NCI-H2107 treated with DMSO at 0.1 percent for 48 hours (cell line): ENCODE results near the gene CLDN12.

Experiments
- DNase-seq: peaks from one replicate; lab custom pipeline; 2025; ENCODE audit not compliant: unreplicated experiment; lab: John Stamatoyannopoulos, UW

The CLDN12 gene

GRCh38 chr7:90403174-90404113, at the start of gene CLDN12:
TSS of gene CLDN12 (plus strand) at chr7:90403461. CDS start at chr7:90412677, 9,216 bp downstream.
- peak; percentile 92 for DNase-seq

- DNase-seq = no peak
Measured at GRCh38 chr7:90383422-90383821, 19.8 kb upstream of the CLDN12 start.

- no peak for DNase-seq
Measured at GRCh38 chr7:90383861-90384260, 19.4 kb upstream of the CLDN12 start.

GRCh38 chr7:90384433-90384832, 18.8 kb upstream of the CLDN12 start:
- DNase-seq = no peak

- no peak for DNase-seq
Measured at GRCh38 chr7:90387470-90388240, 15.6 kb upstream of the CLDN12 start.

GRCh38 chr7:90390926-90391325, 12.3 kb upstream of the CLDN12 start:
- no peak for DNase-seq

- no peak for DNase-seq
Measured at GRCh38 chr7:90391488-90391887, 11.8 kb upstream of the CLDN12 start.

GRCh38 chr7:90396420-90396819, 6.8 kb upstream of the CLDN12 start:
- DNase-seq = no peak

GRCh38 chr7:90401989-90402388, 1.3 kb upstream of the CLDN12 start:
- DNase-seq = peak; percentile 80

GRCh38 chr7:90402785-90403173, 482 bp upstream of the CLDN12 start:
- DNase-seq = no peak

DNA sequence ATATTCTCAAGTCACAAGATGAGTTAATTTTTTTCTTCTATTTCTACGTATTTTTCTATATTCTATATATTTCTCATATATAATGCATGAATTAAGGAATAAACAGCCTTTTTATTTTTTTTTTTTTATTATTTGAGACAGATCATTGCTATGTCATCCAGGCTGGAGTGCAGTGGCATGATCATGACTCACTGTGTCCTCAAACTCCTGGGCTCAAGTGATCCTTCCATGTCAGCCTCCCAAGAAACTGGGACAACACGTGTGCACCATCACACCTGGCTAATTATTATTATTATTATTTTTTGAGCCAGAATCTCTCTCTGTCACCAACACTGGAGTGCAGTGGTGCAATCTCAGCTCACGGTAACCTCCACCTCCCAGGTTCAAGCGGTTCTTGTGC, 1.5 kb downstream of the CLDN12 start:
- no peak for DNase-seq

DNA sequence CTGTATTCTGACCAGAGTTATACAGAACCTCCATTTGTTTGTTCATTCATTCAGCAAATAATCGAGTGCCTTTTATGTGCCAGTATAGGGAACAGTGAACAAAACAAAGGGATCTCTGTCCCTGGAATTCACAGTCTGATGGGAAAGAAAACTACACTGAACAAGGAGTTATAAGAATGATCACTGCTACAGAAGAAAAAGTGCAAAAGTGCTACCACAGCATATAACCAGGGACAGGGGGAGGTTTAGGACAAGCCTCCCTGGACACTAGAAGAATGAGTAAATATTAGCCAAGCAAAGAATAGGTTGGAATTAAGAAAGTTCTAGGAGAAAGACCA, 4.2 kb downstream of the CLDN12 start:
- no peak for DNase-seq

GRCh38 chr7:90408142-90408541, 4.9 kb downstream of the CLDN12 start:
- DNase-seq = no peak

DNA sequence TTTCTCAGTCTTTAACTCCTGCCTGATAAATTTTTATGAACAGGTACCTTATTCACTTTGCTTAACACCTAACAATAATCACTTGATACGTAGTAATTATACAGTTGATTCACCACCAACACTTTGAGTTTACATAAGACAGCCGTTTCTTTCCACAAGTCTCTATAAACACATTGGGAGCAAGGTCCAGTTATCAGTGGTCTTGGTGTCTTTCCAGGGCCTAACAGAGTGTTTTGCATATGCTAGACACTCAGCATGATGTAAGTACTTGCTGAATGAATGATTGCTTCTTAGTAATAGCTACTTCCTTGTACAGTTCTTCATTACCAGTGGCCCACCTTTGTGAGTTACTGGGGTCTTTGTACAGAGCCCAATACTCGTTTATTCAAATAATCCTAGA, 6.4 kb downstream of the CLDN12 start:
- no peak for DNase-seq

GRCh38 chr7:90411510-90411909, 8.2 kb downstream of the CLDN12 start:
- no peak for DNase-seq

DNA sequence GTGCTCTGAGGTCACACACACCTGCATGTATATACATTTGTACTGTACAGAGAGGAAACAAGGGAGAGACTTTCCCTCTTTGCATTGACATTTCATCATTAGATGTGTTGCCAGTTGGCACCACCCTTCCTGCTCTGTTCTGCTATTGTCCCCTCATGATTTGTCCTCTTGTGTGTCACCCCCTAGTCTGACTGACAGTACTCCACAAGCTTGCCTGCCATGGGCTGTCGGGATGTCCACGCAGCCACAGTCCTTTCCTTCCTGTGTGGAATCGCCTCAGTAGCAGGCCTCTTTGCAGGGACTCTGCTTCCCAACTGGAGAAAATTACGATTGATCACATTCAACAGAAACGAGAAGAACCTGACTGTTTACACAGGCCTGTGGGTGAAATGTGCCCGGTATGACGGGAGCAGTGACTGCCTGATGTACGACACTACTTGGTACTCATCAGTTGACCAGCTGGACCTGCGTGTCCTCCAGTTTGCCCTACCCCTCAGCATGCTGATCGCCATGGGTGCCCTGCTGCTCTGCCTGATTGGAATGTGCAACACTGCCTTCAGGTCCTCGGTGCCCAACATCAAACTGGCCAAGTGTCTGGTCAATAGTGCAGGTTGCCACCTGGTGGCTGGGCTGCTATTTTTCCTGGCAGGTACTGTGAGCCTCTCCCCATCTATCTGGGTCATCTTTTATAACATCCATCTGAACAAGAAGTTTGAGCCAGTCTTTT, 9.4 kb downstream of the CLDN12 start:
- no peak for DNase-seq

DNA sequence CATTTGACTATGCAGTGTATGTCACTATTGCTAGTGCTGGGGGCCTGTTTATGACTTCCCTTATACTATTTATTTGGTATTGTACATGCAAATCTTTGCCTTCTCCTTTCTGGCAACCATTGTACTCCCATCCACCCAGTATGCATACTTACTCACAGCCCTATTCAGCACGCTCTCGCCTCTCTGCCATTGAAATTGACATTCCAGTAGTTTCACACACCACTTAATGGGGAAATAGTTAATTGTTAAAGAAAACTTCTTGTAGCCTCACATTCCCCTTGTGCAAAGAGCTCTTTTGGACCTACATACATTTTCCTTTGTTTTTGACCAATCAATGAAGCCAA, 9.9 kb downstream of the CLDN12 start:
- no peak for DNase-seq

- DNase-seq = no peak
Measured at GRCh38 chr7:90421651-90422050, 18.4 kb downstream of the CLDN12 start.

GRCh38 chr7:90424720-90425119, 21.5 kb downstream of the CLDN12 start:
- DNase-seq = no peak

GRCh38 chr7:90425376-90425775, 22.1 kb downstream of the CLDN12 start:
- no peak for DNase-seq

GRCh38 chr7:90430614-90431460, 27.6 kb downstream of the CLDN12 start:
- no peak for DNase-seq
